HUES6 (cell line): Measurements from ENCODE around the gene EBF3.

ENCODE experiments used
- H3K27ac ChIP-seq: 2 replicates; pipeline ENCODE4 v1.7.0; 2013; ENCODE audit warnings: low read depth, mild to moderate bottlenecking, low read length, inconsistent platforms
- H3K27me3 ChIP-seq: 2 replicates; pipeline ENCODE4 v1.6.1; 2013; ENCODE audit warnings: low read length; ENCODE audit not compliant: control insufficient read depth, insufficient read depth
- H3K36me3 ChIP-seq: 2 replicates; pipeline ENCODE4 v1.6.1; 2013; ENCODE audit warnings: low read length; ENCODE audit not compliant: control insufficient read depth, insufficient read depth
- H3K4me1 ChIP-seq: 2 replicates; pipeline ENCODE4 v1.6.1; 2013; ENCODE audit warnings: low read length; ENCODE audit not compliant: control insufficient read depth, insufficient read depth
- H3K4me3 ChIP-seq: 2 replicates; pipeline ENCODE4 v1.5.1; 2013; ENCODE audit warnings: low read depth, low read length
- H3K9ac ChIP-seq: one replicate; pipeline ENCODE4 v1.6.1; 2013; ENCODE audit warnings: mild to moderate bottlenecking, low read length
- H3K9me3 ChIP-seq: 2 replicates; pipeline ENCODE4 v1.6.1; 2013; ENCODE audit warnings: low read depth, low read length; ENCODE audit not compliant: control insufficient read depth, insufficient read depth

The EBF3 gene

GRCh38 chr10:129792864-129793263 lies 171.2 kb downstream of the EBF3 start:
- peak overlapping the region; percentile 24 for H3K9ac ChIP-seq

GRCh38 chr10:129792141-129792540 lies 171.9 kb downstream of the EBF3 start:
- no peaks in the 10 kb centered on the region for H3K36me3 ChIP-seq
- no peaks in the 10 kb centered on the region for H3K27me3 ChIP-seq
- no peaks in the 10 kb centered on the region for H3K9me3 ChIP-seq
- no peaks in the 10 kb centered on the region for H3K4me1 ChIP-seq
- H3K4me3 ChIP-seq: no peak overlapping the region
- no peak overlapping the region for H3K9ac ChIP-seq
- no peak overlapping the region for H3K27ac ChIP-seq

More at GRCh38 chr10:129792864-129793263, 171.2 kb downstream of the EBF3 start:
- no peaks in the 10 kb centered on the region for H3K27me3 ChIP-seq
- H3K36me3 ChIP-seq: no peaks in the 10 kb centered on the region
- no peak overlapping the region for H3K4me3 ChIP-seq
- H3K4me1 ChIP-seq: no peaks in the 10 kb centered on the region
- H3K9me3 ChIP-seq: no peaks in the 10 kb centered on the region
- no peak overlapping the region for H3K27ac ChIP-seq

GRCh38 chr10:129790715-129791446 lies 173.2 kb downstream of the EBF3 start:
- no peaks in the 10 kb centered on the region for H3K9me3 ChIP-seq
- no peak overlapping the region for H3K27ac ChIP-seq
- H3K4me3 ChIP-seq: no peak overlapping the region
- no peaks in the 10 kb centered on the region for H3K36me3 ChIP-seq
- no peak overlapping the region for H3K9ac ChIP-seq
- no peaks in the 10 kb centered on the region for H3K27me3 ChIP-seq
- H3K4me1 ChIP-seq: no peaks in the 10 kb centered on the region

GRCh38 chr10:129788215-129788614 lies 175.9 kb downstream of the EBF3 start:
- no peak overlapping the region for H3K9ac ChIP-seq
- H3K4me1 ChIP-seq: no peaks in the 10 kb centered on the region
- no peaks in the 10 kb centered on the region for H3K36me3 ChIP-seq
- H3K27me3 ChIP-seq: no peaks in the 10 kb centered on the region
- H3K27ac ChIP-seq: no peak overlapping the region
- no peak overlapping the region for H3K4me3 ChIP-seq
- no peaks in the 10 kb centered on the region for H3K9me3 ChIP-seq

GRCh38 chr10:129787557-129787956 lies 176.5 kb downstream of the EBF3 start:
- Histone ChIP-seq H3K9me3 (no peaks in the 10 kb centered on the region), H3K36me3 (no peaks in the 10 kb centered on the region), H3K4me3 (no peak overlapping the region), H3K27me3 (no peaks in the 10 kb centered on the region), H3K9ac (no peak overlapping the region), H3K4me1 (no peaks in the 10 kb centered on the region), H3K27ac (no peak overlapping the region)

GRCh38 chr10:129786216-129786615 lies 177.9 kb downstream of the EBF3 start:
- H3K27ac ChIP-seq: no peak overlapping the region

GRCh38 chr10:129785536-129785981 lies 178.5 kb downstream of the EBF3 start:
- no peaks in the 10 kb centered on the region for H3K9me3 ChIP-seq
- no peaks in the 10 kb centered on the region for H3K4me1 ChIP-seq
- no peak overlapping the region for H3K4me3 ChIP-seq
- no peaks in the 10 kb centered on the region for H3K27me3 ChIP-seq
- H3K36me3 ChIP-seq: no peaks in the 10 kb centered on the region
- H3K9ac ChIP-seq: no peak overlapping the region
- no peak overlapping the region for H3K27ac ChIP-seq

More at GRCh38 chr10:129786216-129786615, 177.9 kb downstream of the EBF3 start:
- Histone ChIP-seq H3K4me3 (no peak overlapping the region), H3K4me1 (no peaks in the 10 kb centered on the region), H3K9me3 (no peaks in the 10 kb centered on the region), H3K27me3 (no peaks in the 10 kb centered on the region), H3K36me3 (no peaks in the 10 kb centered on the region), H3K9ac (no peak overlapping the region)
